OCI-LY3 (cell line): ENCODE data around the gene GFAP.

ENCODE experiments used
- CTCF ChIP-seq: fragments of 200-600, 300-600 bp; sonication (generic); IDR thresholded peaks from 2 replicates; pipeline ENCODE4 v1.5.1; 2014; ENCODE audit warnings: antibody characterized with exemption, low read length, low read depth
- EZH2phosphoT487 ChIP-seq: fragments of 200-600 bp; shearing (Covaris generic); IDR thresholded peaks from 2 replicates; pipeline ENCODE4 v1.6.1; 2018; ENCODE audit warnings: antibody characterized with exemption, mixed run types, low read depth

DNA sequence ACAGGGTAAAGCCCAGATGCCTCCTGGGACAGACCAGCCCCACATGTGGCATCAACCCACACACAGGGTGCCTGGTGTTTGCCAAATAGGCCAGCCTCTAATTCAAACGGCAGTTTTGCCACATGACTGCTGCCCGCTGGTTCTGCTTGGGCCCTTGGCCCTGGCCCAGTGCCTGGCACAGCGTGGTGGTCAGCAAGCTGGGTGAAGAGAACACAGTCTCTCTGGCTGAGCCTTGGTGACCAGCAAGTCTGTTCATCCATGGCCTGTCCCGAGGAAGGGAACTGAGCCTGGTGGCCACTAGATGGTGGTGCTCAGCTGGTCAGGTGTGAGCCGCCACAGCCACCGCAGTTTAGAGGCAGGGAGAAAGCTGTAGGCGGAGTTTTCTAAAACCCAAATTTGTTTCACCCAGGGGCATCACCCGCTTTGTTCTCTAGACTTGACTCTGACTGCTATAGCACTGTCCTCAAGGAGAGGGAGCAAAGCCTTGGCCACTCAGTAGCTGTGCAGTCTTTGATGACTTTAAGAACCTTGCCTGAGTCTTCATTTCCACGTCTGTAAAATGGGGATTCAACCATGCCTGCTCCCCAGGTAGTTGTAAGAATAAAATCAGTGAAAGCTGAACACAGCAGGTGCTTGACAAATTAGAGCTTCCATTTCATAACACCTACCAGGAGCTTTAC, 4.7 kb upstream of the GFAP start:
- TF ChIP-seq CTCF = peak; percentile 86
- no peak for TF ChIP-seq EZH2phosphoT487
